ENCODE results near the gene GREB1.

DNA sequence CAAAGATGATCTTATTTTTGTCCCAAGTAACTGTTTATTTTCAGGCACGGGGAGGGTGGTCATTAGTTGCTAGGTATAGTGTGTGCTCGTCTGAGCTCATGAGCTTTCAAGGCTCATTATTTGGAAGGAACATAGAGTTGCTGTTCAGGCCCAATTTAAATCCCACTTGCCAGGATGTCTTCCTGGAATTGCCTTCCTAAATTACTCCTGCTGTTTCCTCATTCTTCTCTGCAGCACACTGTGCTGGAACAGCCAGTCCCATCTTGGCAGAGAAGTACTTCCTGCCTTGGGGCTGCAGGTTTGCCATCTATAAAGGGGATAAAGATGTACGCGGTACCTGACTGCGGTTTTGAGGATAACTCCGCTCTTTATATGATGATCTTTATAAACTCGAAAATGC, 37.3 kb downstream of the GREB1 start:
- TF ChIP-seq, protein P1, sequence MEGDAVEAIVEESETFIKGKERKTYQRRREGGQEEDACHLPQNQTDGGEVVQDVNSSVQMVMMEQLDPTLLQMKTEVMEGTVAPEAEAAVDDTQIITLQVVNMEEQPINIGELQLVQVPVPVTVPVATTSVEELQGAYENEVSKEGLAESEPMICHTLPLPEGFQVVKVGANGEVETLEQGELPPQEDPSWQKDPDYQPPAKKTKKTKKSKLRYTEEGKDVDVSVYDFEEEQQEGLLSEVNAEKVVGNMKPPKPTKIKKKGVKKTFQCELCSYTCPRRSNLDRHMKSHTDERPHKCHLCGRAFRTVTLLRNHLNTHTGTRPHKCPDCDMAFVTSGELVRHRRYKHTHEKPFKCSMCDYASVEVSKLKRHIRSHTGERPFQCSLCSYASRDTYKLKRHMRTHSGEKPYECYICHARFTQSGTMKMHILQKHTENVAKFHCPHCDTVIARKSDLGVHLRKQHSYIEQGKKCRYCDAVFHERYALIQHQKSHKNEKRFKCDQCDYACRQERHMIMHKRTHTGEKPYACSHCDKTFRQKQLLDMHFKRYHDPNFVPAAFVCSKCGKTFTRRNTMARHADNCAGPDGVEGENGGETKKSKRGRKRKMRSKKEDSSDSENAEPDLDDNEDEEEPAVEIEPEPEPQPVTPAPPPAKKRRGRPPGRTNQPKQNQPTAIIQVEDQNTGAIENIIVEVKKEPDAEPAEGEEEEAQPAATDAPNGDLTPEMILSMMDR (conservative IDR thresholded peaks at IDR 0.05; ENCODE audit: low read depth, low read length) = no peak
- TF ChIP-seq EZH2 (IDR thresholded peaks at IDR 0.05; ENCODE audit: low read length, unreplicated experiment) (no peak), EZH2phosphoT487 (IDR thresholded peaks at IDR 0.05; ENCODE audit: borderline replicate concordance, low read length) (no peak)
